Measurements from ENCODE around the gene STBD1.

- no peak for TF ChIP-seq CTCF (conservative IDR thresholded peaks at IDR 0.05; ENCODE audit: low read depth, low read length)
- no peak for TF ChIP-seq MAZ (IDR thresholded peaks at IDR 0.05; ENCODE audit: borderline replicate concordance, low read depth, low read length)
- no peak for TF ChIP-seq FOS (IDR thresholded peaks at IDR 0.05; ENCODE audit: low read depth, low read length)
- no peak for TF ChIP-seq ELK1 (IDR thresholded peaks at IDR 0.05; ENCODE audit: borderline replicate concordance, low read depth, low read length)
- no peak for TF ChIP-seq SMC3 (IDR thresholded peaks at IDR 0.05; ENCODE audit: low read depth, low read length)
- TF ChIP-seq MXI1 (IDR thresholded peaks at IDR 0.05; ENCODE audit: borderline replicate concordance, low read depth, low read length), result no peak
- no peak for TF ChIP-seq CHD1 (IDR thresholded peaks at IDR 0.05; ENCODE audit: low read depth, low read length)
- TF ChIP-seq BHLHE40 (IDR thresholded peaks at IDR 0.05; ENCODE audit: low read depth, low read length), result no peak
- no peak for TF ChIP-seq RFX5 (IDR thresholded peaks at IDR 0.05; ENCODE audit: low read depth, low read length)
- no peak for TF ChIP-seq POLR2A (IDR thresholded peaks at IDR 0.05; ENCODE audit: low read depth, low read length)
- no peak for TF ChIP-seq MAFK (IDR thresholded peaks at IDR 0.05; ENCODE audit: low read depth, low read length)
These were observed 28.9 kb upstream of the STBD1 start for GRCh38 chr4:76277667-76278066.

All from IMR-90 (cell line).